Keratinocyte (primary cell): ENCODE results near the gene SND1. TPM values are rescaled to one million over a fixed set of nuclear protein-coding genes. Genes with fewer than 3 reads are reported as not detected.

Source experiments
- DNase-seq: peaks from one replicate; pipeline ENCODE4 v3.0.0-alpha.2; 2011; ENCODE audit warnings: low read depth, missing footprints, low spot score
- FAIRE-seq: peaks from 2 replicates; lab custom pipeline; 2011; peaks lifted over from hg19 to GRCh38; lab: Jason Lieb, UNC
- H2AFZ ChIP-seq: 2 replicates; pipeline ENCODE4 v1.6.0; 2012; ENCODE audit warnings: low read length, control low read depth, inconsistent platforms; ENCODE audit not compliant: control insufficient read depth
- H3K27ac ChIP-seq: 2 replicates; pipeline ENCODE4 v1.5.1; 2011; ENCODE audit warnings: low read length; ENCODE audit not compliant: control insufficient read depth, insufficient read depth
- H3K27me3 ChIP-seq: 3 replicates; pipeline ENCODE4 v1.6.0; 2011; ENCODE audit warnings: low read length; ENCODE audit not compliant: control insufficient read depth, insufficient read depth; ENCODE audit errors: extremely low read depth
- H3K36me3 ChIP-seq, 2 experiments: 2 replicates in 1 of 2; 3 replicates in 1 of 2; pipeline ENCODE4 v1.5.1; 2011; ENCODE audit warnings: low read length in 2 of 2, mild to moderate bottlenecking in 1 of 2; ENCODE audit not compliant: control insufficient read depth in 2 of 2, insufficient read depth in 2 of 2; ENCODE audit errors: extremely low read depth in 1 of 2
- H3K4me1 ChIP-seq: 3 replicates; pipeline ENCODE4 v1.5.1; 2011; ENCODE audit warnings: low read length; ENCODE audit not compliant: control insufficient read depth, insufficient read depth; ENCODE audit errors: extremely low read depth
- H3K4me2 ChIP-seq: 3 replicates; pipeline ENCODE4 v1.6.0; 2011; ENCODE audit warnings: low read depth, low read length; ENCODE audit not compliant: control insufficient read depth, insufficient read depth; ENCODE audit errors: extremely low read depth
- H3K4me3 ChIP-seq, 3 experiments: fragments of 200-600 bp in 1 of 3; sonication (generic) in 1 of 3; 2 replicates in 2 of 3; 3 replicates in 1 of 3; pipeline ENCODE4 v1.5.1; 2011 to 2016; ENCODE audit warnings: low read length in 3 of 3, mild to moderate bottlenecking in 3 of 3, control low read depth in 2 of 3, inconsistent platforms in 1 of 3, low read depth in 1 of 3, mixed read lengths in 1 of 3, mixed run types in 1 of 3, moderate library complexity in 1 of 3; ENCODE audit not compliant: control insufficient read depth in 2 of 3, insufficient read depth in 2 of 3; ENCODE audit errors: extremely low read depth in 1 of 3
- H3K79me2 ChIP-seq: 2 replicates; pipeline ENCODE4 v1.6.0; 2012; ENCODE audit warnings: low read length; ENCODE audit not compliant: control insufficient read depth, insufficient read depth
- H3K9ac ChIP-seq: 3 replicates; pipeline ENCODE4 v1.6.0; 2011; ENCODE audit warnings: low read length; ENCODE audit not compliant: control insufficient read depth, insufficient read depth; ENCODE audit errors: extremely low read depth
- H3K9me1 ChIP-seq: 3 replicates; pipeline ENCODE4 v1.6.0; 2011; ENCODE audit warnings: low read length; ENCODE audit not compliant: control insufficient read depth, insufficient read depth; ENCODE audit errors: extremely low read depth
- H3K9me3 ChIP-seq: 2 replicates; pipeline ENCODE4 v1.5.1; 2012; ENCODE audit warnings: low read depth, low read length; ENCODE audit not compliant: control insufficient read depth
- H4K20me1 ChIP-seq: 3 replicates; pipeline ENCODE4 v1.6.0; 2011; ENCODE audit warnings: low read length; ENCODE audit not compliant: control insufficient read depth, insufficient read depth; ENCODE audit errors: extremely low read depth
- EZH2 ChIP-seq: IDR thresholded peaks from one replicate; pipeline ENCODE4 v1.6.1; 2012; ENCODE audit warnings: inconsistent platforms, mild to moderate bottlenecking, low read length, moderate library complexity
- dilution Hi-C: fragments of 300-500 bp; cut with MboI; formaldehyde crosslinking; loops from one replicate; pipeline ENCODE4 v1.7.0; 2020; ENCODE audit warnings: low sequenced_read_pairs; ENCODE audit not compliant: extremely low pct_ligation_motif_present
- polyA plus RNA-seq, 5 experiments: library from polyadenylated mRNA; depleted of rRNA in 3 of 5; stranded (reverse) in 3 of 5; stranded (forward) in 1 of 5; unstranded in 1 of 5; fragments of >200 nt; gene quantifications; 1 replicate in 1 of 5; 2 replicates in 3 of 5; 3 replicates in 1 of 5; pipeline versions ENCODE4 v1.2.1 to v1.2.3, GENCODE V29; 2011 to 2012; ENCODE audit warnings: missing spikeins in 2 of 5, low read depth in 1 of 5, low replicate concordance in 1 of 5
- TF ChIP-seq, protein P1 (sequence below), 3 experiments: IDR thresholded peaks in 1 of 3; conservative IDR thresholded peaks in 1 of 3; optimal IDR thresholded peaks in 1 of 3; 2 replicates in 2 of 3; 3 replicates in 1 of 3; pipeline versions ENCODE3 to v1.5.1; 2011; ENCODE audit warnings: low read length in 3 of 3, mild to moderate bottlenecking in 3 of 3, moderate library complexity in 2 of 3, control low read depth in 1 of 3, inconsistent platforms in 1 of 3; ENCODE audit not compliant: insufficient read depth in 2 of 3; ENCODE audit errors: extremely low read depth in 1 of 3

SND1 gene
- polyA plus RNA-seq, 1 donor (not counting 4 experiments of a cell fraction or from before 2014, with no cell fraction given), result 140 TPM

GRCh38 chr7:127657500-127657899 lies 5.5 kb downstream of the SND1 start:
- H3K27ac ChIP-seq, result no peak overlapping the region
- no peak overlapping the region for H2AFZ ChIP-seq
- no peak for DNase-seq
- FAIRE-seq, result no peak
- no peaks in the 10 kb centered on the region for H3K9me3 ChIP-seq
- peaks cover 9% of the 10 kb centered on the region for H3K9me1 ChIP-seq
- no peaks in the 10 kb centered on the region for H3K27me3 ChIP-seq
- peaks cover 24% of the 10 kb centered on the region for H3K4me1 ChIP-seq
- H4K20me1 ChIP-seq, result peaks cover 40% of the 10 kb centered on the region
- no peak overlapping the region for H3K9ac ChIP-seq
- H3K4me2 ChIP-seq, result no peak overlapping the region
- H3K79me2 ChIP-seq, result peaks cover 99% of the 10 kb centered on the region
- dilution Hi-C loops, result no loop called here
- peaks cover 6 to 33% of the 10 kb centered on the region in 2 experiments for H3K36me3 ChIP-seq
- no peak for TF ChIP-seq EZH2
- TF ChIP-seq, protein P1, sequence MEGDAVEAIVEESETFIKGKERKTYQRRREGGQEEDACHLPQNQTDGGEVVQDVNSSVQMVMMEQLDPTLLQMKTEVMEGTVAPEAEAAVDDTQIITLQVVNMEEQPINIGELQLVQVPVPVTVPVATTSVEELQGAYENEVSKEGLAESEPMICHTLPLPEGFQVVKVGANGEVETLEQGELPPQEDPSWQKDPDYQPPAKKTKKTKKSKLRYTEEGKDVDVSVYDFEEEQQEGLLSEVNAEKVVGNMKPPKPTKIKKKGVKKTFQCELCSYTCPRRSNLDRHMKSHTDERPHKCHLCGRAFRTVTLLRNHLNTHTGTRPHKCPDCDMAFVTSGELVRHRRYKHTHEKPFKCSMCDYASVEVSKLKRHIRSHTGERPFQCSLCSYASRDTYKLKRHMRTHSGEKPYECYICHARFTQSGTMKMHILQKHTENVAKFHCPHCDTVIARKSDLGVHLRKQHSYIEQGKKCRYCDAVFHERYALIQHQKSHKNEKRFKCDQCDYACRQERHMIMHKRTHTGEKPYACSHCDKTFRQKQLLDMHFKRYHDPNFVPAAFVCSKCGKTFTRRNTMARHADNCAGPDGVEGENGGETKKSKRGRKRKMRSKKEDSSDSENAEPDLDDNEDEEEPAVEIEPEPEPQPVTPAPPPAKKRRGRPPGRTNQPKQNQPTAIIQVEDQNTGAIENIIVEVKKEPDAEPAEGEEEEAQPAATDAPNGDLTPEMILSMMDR (optimal IDR thresholded peaks at IDR 0.05 in 1 of 3, IDR thresholded peaks at IDR 0.05 in 1 of 3, conservative IDR thresholded peaks at IDR 0.05 in 1 of 3; ENCODE audit: extremely low read depth in 1 of 3, insufficient read depth in 2 of 3, low read length in 3 of 3), result no peak
- H3K4me3 ChIP-seq, result no peak overlapping the region

- H3K9me1 ChIP-seq, result peaks cover 11% of the 10 kb centered on the region
- peaks cover 36% of the 10 kb centered on the region for H4K20me1 ChIP-seq
- TF ChIP-seq EZH2, result no peak
- TF ChIP-seq, protein P1 (optimal IDR thresholded peaks at IDR 0.05 in 1 of 3, IDR thresholded peaks at IDR 0.05 in 1 of 3, conservative IDR thresholded peaks at IDR 0.05 in 1 of 3; ENCODE audit: extremely low read depth in 1 of 3, insufficient read depth in 2 of 3, low read length in 3 of 3), result no peak
- H3K9ac ChIP-seq, result no peak overlapping the region
- DNase-seq (no peak), FAIRE-seq (no peak)
- H3K27me3 ChIP-seq, result no peaks in the 10 kb centered on the region
- dilution Hi-C loops, result no loop called here
- peaks cover 6 to 37% of the 10 kb centered on the region in 2 experiments for H3K36me3 ChIP-seq
- no peak overlapping the region for H3K27ac ChIP-seq
- H3K9me3 ChIP-seq, result no peaks in the 10 kb centered on the region
- H3K4me3 ChIP-seq, result no peak overlapping the region
- no peak overlapping the region for H2AFZ ChIP-seq
- peaks cover 99% of the 10 kb centered on the region for H3K79me2 ChIP-seq
- no peak overlapping the region for H3K4me2 ChIP-seq
- H3K4me1 ChIP-seq, result peaks cover 14% of the 10 kb centered on the region
Measured at GRCh38 chr7:127658970-127659630, 7.1 kb downstream of the SND1 start.
